Gastroesophageal sphincter (tissue), 4 donors: ENCODE results near the gene TNS1. TPM values are rescaled to one million over a fixed set of nuclear protein-coding genes. Genes with fewer than 3 reads are reported as not detected.
A peak's percentile ranks its signal among the peaks of the same experiment; 100 is the strongest.

Experiments
- ATAC-seq: fragments of 150-250 bp; one replicate; pipeline ENCODE4 v1.9.1; 2016; ENCODE audit warnings: mild to moderate bottlenecking, moderate library complexity
- H3K27ac ChIP-seq, 4 donors: fragments of 200-600 bp; sonication (generic) in 3 of 4; 1 replicate in 3 of 4; 2 replicates in 1 of 4; pipeline ENCODE4 v1.5.1; 2016 to 2019
- H3K27me3 ChIP-seq: fragments of 200-600 bp; sonication (generic); one replicate; pipeline ENCODE4 v1.5.1; 2019
- H3K36me3 ChIP-seq, 2 donors: fragments of 200-600 bp; sonication (generic); one replicate each; pipeline ENCODE4 v1.5.1; 2019; ENCODE audit warnings: control low read depth in 1 of 2
- H3K4me1 ChIP-seq, 3 donors: fragments of 200-600 bp; sonication (generic); 1 replicate in 2 of 3; 2 replicates in 1 of 3; pipeline ENCODE4 v1.5.1; 2016 to 2019; ENCODE audit warnings: control low read depth in 2 of 3
- H3K4me3 ChIP-seq, 2 donors: fragments of 200-600 bp; sonication (generic); one replicate each; pipeline ENCODE4 v1.5.1; 2019; ENCODE audit warnings: mild to moderate bottlenecking in 1 of 2, moderate library complexity in 1 of 2
- H3K9me3 ChIP-seq, 3 donors: fragments of 200-600 bp; sonication (generic); one replicate each; pipeline ENCODE4 v1.5.1; 2017 to 2019; ENCODE audit warnings: control low read depth in 2 of 3
- EP300 ChIP-seq: sonication (generic); formaldehyde crosslinking; IDR thresholded peaks from one replicate; pipeline ENCODE4 v1.6.1; 2017; ENCODE audit warnings: antibody characterized with exemption, mild to moderate bottlenecking
- POLR2A ChIP-seq, 2 donors: fragments of 450-650 bp; IDR thresholded peaks; one replicate each; pipeline ENCODE4 v1.6.1; 2017; ENCODE audit warnings: antibody characterized with exemption in 2 of 2, mild to moderate bottlenecking in 2 of 2, moderate library complexity in 1 of 2
- POLR2AphosphoS5 ChIP-seq: sonication (generic); formaldehyde crosslinking; IDR thresholded peaks from one replicate; pipeline ENCODE4 v1.6.1; 2017; ENCODE audit warnings: antibody characterized with exemption
- WGBS, 2 donors: methylation state at CpG; one replicate each; pipeline ENCODE4 v1.1.5; 2018; ENCODE audit warnings: low coverage in 1 of 2; 5-methylcytosine and 5-hydroxymethylcytosine counted together
- total RNA-seq, 4 donors: library from RNA; depleted of rRNA; stranded (reverse); fragments of >200 nt; gene quantifications; one replicate each; pipeline ENCODE4 v1.1.0, GENCODE V29; 2016
- TF ChIP-seq, protein P1 (sequence below), 4 experiments: fragments of 200-600 bp in 2 of 4; fragments of 450-650 bp in 2 of 4; sonication (generic) in 1 of 4; IDR thresholded peaks; one replicate each; pipeline ENCODE4 v1.5.1; 2017 to 2019; ENCODE audit warnings: antibody characterized with exemption in 4 of 4, mild to moderate bottlenecking in 2 of 4, moderate library complexity in 2 of 4

TNS1 gene
- total RNA-seq, 4 donors from 2014 or later, result 825 to 2,193 (median 1,462) TPM

DNA sequence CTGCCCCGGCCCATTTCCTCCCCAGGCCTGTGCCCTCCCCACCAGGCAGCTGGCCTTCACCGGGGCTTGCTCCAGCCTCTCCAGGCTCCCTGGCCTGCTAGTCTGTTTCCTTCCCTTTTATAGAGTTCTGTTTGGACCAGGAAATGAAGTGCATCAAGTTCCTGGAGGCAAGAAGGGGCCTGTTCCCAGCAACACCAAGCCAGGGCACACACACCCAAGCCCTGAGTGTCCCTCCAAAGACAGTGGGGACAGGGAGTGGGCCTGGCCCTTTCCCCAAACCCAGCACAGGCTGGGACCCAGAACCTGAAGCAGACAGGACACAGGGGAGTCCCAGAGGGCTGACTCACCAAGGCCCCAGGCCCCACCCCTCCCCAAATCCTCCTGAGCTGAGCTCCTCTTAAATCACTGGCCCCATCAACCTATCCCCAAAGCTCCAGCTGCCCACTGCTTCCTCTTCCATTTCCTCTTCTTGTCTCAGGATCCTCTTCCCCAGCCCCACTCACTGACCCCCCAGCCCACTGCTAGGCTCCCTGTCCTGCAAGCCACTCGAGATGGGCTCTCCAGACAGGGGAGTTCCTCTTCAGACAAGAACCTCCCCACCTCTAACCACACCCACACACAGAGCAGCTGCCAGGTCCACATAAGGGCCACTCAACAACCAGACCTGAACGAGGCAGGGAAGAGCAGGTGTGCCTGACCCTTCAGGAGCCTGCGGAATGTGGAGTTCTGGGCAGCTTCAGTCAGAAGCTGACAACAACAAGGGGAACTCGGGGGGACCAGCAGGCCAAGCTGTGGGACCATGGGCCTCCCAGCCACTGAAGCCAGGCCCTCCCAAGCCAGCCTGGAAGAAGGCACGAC is 74.2 kb downstream of the TNS1 start:
- H3K36me3 ChIP-seq, result peaks cover 0 to 5% of the 10 kb centered on the region in 2 donors
- peak overlapping the region in 1 of 2 donors; percentile 32 for H3K4me3 ChIP-seq
- no peaks in the 10 kb centered on the region for H3K27me3 ChIP-seq
- WGBS, 2 donors, result 0% methylated on average over 1 of the region's 7 CpGs; no CpG with 5 or more reads in 1 of the 2 donors
- peaks cover 19 to 100% (median 82%) of the 10 kb centered on the region in 3 donors for H3K4me1 ChIP-seq
- H3K9me3 ChIP-seq, result no peaks in the 10 kb centered on the region
- H3K27ac ChIP-seq, result peak overlapping the region; percentile 97 to 99 (median 97)
- TF ChIP-seq EP300 (no peak), POLR2A (IDR thresholded peaks at IDR 0.05) (peak in 1 of 2 donors; percentile 13), POLR2AphosphoS5 (peak; percentile 75)
- TF ChIP-seq, protein P1, sequence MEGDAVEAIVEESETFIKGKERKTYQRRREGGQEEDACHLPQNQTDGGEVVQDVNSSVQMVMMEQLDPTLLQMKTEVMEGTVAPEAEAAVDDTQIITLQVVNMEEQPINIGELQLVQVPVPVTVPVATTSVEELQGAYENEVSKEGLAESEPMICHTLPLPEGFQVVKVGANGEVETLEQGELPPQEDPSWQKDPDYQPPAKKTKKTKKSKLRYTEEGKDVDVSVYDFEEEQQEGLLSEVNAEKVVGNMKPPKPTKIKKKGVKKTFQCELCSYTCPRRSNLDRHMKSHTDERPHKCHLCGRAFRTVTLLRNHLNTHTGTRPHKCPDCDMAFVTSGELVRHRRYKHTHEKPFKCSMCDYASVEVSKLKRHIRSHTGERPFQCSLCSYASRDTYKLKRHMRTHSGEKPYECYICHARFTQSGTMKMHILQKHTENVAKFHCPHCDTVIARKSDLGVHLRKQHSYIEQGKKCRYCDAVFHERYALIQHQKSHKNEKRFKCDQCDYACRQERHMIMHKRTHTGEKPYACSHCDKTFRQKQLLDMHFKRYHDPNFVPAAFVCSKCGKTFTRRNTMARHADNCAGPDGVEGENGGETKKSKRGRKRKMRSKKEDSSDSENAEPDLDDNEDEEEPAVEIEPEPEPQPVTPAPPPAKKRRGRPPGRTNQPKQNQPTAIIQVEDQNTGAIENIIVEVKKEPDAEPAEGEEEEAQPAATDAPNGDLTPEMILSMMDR (IDR thresholded peaks at IDR 0.05), result no peak
- ATAC-seq, result peak; percentile 32

- 17% methylated on average over 1 of the region's 2 CpGs; no CpG with 5 or more reads in 1 of the 2 donors for WGBS, 2 donors
- no peak for ATAC-seq
- H3K4me1 ChIP-seq, result peaks cover 19 to 100% (median 82%) of the 10 kb centered on the region in 3 donors
- H3K9me3 ChIP-seq, result no peaks in the 10 kb centered on the region
- TF ChIP-seq POLR2AphosphoS5 (peak; percentile 6), EP300 (no peak), POLR2A (IDR thresholded peaks at IDR 0.05) (peak in 1 of 2 donors; percentile 34)
- TF ChIP-seq, protein P1 (IDR thresholded peaks at IDR 0.05), result no peak
- peak overlapping the region in 1 of 2 donors; percentile 32 for H3K4me3 ChIP-seq
- peak overlapping the region; percentile 97 to 99 (median 97) for H3K27ac ChIP-seq
- peaks cover 0 to 5% of the 10 kb centered on the region in 2 donors for H3K36me3 ChIP-seq
- H3K27me3 ChIP-seq, result no peaks in the 10 kb centered on the region
These were observed 75.0 kb downstream of the TNS1 start for GRCh38 chr2:217927601-217928323.

- no peaks in the 10 kb centered on the region for H3K9me3 ChIP-seq
- no peak overlapping the region for H3K4me3 ChIP-seq
- 67% methylated on average over 1 of the region's 2 CpGs; no CpG with 5 or more reads in 1 of the 2 donors for WGBS, 2 donors
- H3K27me3 ChIP-seq, result no peaks in the 10 kb centered on the region
- TF ChIP-seq EP300 (no peak), POLR2A (IDR thresholded peaks at IDR 0.05) (no peak), POLR2AphosphoS5 (no peak)
- TF ChIP-seq, protein P1 (IDR thresholded peaks at IDR 0.05), result no peak
- peaks cover 16 to 100% (median 82%) of the 10 kb centered on the region in 3 donors for H3K4me1 ChIP-seq
- no peak for ATAC-seq
- H3K27ac ChIP-seq, result peak overlapping the region; percentile 97 to 99 (median 97)
- H3K36me3 ChIP-seq, result no peaks in the 10 kb centered on the region
These were observed 76.0 kb downstream of the TNS1 start for GRCh38 chr2:217926801-217927200.

DNA sequence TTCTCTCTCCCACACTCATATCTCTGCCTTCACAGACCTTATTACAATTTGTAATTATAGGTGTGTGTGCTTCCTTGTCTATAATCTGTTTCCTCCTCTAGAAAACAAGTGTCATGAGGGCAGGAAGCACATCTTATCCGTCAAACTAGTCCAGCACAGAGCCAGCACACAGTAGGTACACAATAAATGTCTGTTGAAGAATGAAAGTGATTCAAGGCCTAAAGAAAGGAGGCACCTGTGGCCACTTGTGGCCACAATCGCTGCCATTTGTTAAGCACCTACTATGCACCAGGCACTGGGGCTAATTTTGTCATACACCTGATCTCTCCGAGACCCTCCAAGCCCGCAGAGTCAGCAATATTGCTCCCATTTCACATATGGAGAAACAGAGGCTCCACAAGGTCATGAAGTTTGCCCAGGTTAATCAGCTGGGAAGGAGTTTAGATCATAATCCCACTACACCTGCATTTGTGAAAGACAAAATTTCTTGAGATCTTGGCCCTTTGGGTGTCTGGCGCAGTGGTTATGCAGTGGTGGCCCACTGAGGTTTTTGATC is 78.4 kb downstream of the TNS1 start:
- H3K4me1 ChIP-seq, result peaks cover 19 to 100% (median 93%) of the 10 kb centered on the region in 3 donors
- 73 to 77% methylated on average over 5 of the region's 5 CpGs for WGBS, 2 donors

More for the DNA sequence above, 78.4 kb downstream of the TNS1 start:
- H3K4me3 ChIP-seq, result peak overlapping the region in 1 of 2 donors; percentile 36
- H3K27ac ChIP-seq, result peak overlapping the region; percentile 97 to 99 (median 97)
- ATAC-seq, result no peak
- H3K27me3 ChIP-seq, result no peaks in the 10 kb centered on the region
- H3K9me3 ChIP-seq, result no peaks in the 10 kb centered on the region
- peaks cover 0 to 4% of the 10 kb centered on the region in 2 donors for H3K36me3 ChIP-seq
- TF ChIP-seq POLR2A (IDR thresholded peaks at IDR 0.05), result no peak
- TF ChIP-seq EP300, result no peak
- TF ChIP-seq, protein P1 (IDR thresholded peaks at IDR 0.05), result no peak
- no peak for TF ChIP-seq POLR2AphosphoS5
